ENCODE data around the gene CTCFL. TPM values are rescaled to one million over a fixed set of nuclear protein-coding genes. Genes with fewer than 3 reads are reported as not detected.
A peak's percentile ranks its signal among the peaks of the same experiment; 100 is the strongest.

CTCFL gene
- polyA plus RNA-seq, 6 donors from 2014 or later: not detected

DNA sequence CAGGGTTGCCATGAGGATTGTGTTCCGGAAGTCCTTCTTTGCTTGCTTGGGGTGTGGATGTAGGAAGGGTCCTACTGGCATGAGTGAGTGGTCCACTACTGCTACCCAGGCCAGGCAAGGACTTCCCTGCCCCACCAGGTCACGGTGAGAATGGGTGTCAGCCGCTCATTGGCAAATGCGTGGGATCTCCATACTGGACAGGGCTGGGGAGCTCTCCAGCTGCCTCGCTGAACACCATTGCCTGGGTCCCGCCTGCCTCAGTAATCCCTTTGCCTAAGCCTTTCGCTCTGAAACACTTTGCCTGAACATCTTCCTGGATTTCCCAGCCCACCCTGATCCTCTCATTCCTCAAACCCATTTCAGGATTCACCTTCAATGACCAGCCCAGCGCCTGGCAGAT, 59.5 kb downstream of the CTCFL start:
- Mint-ChIP-seq H3K4me1 (peaks cover 19 to 49% (median 39%) of the 10 kb centered on the region in 3 donors), H3K27me3 (peaks cover 0 to 4% (median 0%) of the 10 kb centered on the region in 3 donors), H3K27ac (no peak overlapping the region), H3K9me3 (no peaks in the 10 kb centered on the region), H3K36me3 (no peaks in the 10 kb centered on the region), H3K4me3 (peak overlapping the region in 1 of 8 donors; percentile 70)
- no peak for ATAC-seq (ENCODE audit: low read depth in 2 of 2)
- DNase-seq: no peak

DNA sequence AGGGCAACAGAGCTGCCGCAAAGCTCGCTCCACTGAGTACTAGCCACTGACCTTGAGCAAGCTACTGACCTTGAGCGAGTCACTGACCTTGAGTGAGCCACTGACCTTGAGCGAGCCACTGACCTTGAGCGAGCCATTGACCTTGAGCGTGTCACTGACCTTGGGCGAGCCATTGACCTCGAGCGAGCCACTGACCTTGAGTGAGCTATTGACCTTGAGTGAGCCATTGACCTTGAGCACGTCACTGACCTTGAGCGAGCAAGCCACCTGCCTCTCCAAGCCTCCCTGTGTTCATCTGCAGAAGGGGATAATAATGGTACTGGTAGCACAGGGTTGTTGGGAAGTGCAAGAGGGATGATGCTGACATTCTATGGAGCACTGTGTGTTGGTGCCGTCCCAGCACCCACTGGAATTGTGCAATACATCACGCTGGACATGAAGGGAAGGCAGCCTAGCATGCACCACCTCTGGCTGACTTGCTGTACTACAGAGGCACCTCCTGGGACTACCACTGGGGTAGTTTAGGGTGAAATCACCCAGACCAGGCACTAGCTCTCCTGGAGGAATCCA, 60.2 kb downstream of the CTCFL start:
- no peak for ATAC-seq (ENCODE audit: low read depth in 2 of 2)
- DNase-seq: no peak
- Mint-ChIP-seq H3K9me3 (no peaks in the 10 kb centered on the region), H3K27ac (no peak overlapping the region), H3K36me3 (no peaks in the 10 kb centered on the region), H3K4me1 (peaks cover 17 to 43% (median 32%) of the 10 kb centered on the region in 3 donors), H3K27me3 (peaks cover 0 to 4% (median 0%) of the 10 kb centered on the region in 3 donors), H3K4me3 (no peak overlapping the region)

DNA sequence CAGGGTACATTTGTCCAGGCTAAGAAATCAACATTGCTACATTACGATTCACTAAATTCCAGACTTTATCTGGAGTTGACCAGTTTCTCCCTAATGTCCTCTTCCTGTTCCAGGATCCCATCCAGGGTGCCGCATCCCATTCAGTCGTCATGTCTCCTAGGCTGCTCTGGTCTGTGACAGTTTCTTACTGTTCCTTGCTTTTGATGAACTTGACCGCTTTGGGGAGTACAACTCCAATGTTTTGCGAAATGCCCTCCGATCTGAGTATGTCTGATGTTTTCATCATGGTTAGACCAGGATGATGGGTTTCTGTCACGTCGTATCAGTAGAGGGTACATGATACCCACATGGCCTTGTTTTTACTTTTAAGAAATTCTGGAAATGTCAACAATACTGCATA, 62.2 kb downstream of the CTCFL start:
- no peaks in the 10 kb centered on the region for H3K9me3 Mint-ChIP-seq
- H3K4me1 Mint-ChIP-seq: peaks cover 9 to 34% (median 14%) of the 10 kb centered on the region in 3 donors
- H3K27me3 Mint-ChIP-seq: peaks cover 0 to 4% (median 0%) of the 10 kb centered on the region in 3 donors
- no peak for DNase-seq
- ATAC-seq (ENCODE audit: low read depth in 2 of 2): no peak
- no peak overlapping the region for H3K4me3 Mint-ChIP-seq
- H3K36me3 Mint-ChIP-seq: no peaks in the 10 kb centered on the region
- H3K27ac Mint-ChIP-seq: no peak overlapping the region

DNA sequence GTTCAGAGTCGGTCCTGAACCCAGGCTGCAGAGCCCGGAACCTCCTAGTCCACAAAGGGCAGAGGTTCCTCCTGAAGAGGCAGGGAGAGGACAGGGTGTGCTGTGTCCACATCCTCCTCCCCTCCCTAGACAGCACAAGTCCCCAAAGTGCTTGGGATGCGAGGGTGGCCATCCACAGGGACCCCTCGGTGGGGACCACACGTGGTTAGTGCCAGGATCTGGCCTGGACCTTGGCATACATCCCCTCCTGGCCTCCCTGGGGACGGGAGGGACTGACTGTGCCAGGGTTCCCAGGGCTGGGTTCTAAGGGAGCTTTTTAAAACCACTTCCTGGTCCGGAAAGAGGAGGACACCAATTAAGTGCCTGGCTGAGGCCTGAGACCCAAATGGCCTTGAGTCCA, 63.2 kb downstream of the CTCFL start:
- H3K27me3 Mint-ChIP-seq: peaks cover 0 to 4% (median 0%) of the 10 kb centered on the region in 3 donors
- DNase-seq: no peak
- H3K9me3 Mint-ChIP-seq: no peaks in the 10 kb centered on the region
- peaks cover 8 to 26% (median 14%) of the 10 kb centered on the region in 3 donors for H3K4me1 Mint-ChIP-seq
- H3K27ac Mint-ChIP-seq: no peak overlapping the region
- ATAC-seq (ENCODE audit: low read depth in 2 of 2): no peak
- H3K4me3 Mint-ChIP-seq: no peak overlapping the region
- H3K36me3 Mint-ChIP-seq: no peaks in the 10 kb centered on the region

DNA sequence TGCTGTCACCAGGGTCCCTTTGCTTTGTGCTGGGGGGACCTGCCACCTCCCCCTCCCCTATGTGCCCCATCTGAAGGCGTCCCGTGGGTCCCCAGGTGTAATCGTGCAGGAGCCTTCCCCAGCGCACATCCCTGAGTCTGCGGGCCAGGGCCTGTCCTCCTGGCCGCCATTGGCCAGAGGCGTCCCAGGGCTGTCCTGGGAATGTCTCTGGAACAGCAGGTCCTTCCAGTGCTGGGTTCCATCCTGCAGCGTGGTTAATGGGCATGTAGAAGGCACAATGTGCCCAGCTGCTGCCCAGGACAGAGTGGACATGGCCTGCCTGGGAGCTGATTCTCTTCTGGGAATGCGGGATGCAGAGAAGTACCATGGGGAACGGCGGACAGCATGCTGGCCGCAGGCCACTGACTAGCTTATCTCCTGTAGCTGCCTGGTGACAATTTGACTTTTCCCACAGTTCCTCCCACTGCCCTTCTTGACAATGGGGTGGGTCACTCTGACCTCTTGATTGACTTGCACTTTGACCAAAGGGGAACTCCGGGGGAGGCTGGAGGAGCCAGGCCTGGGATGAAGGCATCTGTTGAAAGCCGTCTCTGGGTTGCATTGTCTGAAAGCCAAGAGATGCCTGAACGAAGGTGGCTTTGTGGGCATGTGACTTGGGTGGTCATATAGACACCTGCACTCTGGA, 64.0 kb downstream of the CTCFL start:
- Mint-ChIP-seq H3K9me3 (no peaks in the 10 kb centered on the region), H3K4me3 (no peak overlapping the region), H3K4me1 (peaks cover 12 to 26% (median 14%) of the 10 kb centered on the region in 3 donors), H3K27me3 (no peaks in the 10 kb centered on the region), H3K27ac (no peak overlapping the region), H3K36me3 (no peaks in the 10 kb centered on the region)
- ATAC-seq (ENCODE audit: low read depth in 2 of 2) (no peak), DNase-seq (no peak)

DNA sequence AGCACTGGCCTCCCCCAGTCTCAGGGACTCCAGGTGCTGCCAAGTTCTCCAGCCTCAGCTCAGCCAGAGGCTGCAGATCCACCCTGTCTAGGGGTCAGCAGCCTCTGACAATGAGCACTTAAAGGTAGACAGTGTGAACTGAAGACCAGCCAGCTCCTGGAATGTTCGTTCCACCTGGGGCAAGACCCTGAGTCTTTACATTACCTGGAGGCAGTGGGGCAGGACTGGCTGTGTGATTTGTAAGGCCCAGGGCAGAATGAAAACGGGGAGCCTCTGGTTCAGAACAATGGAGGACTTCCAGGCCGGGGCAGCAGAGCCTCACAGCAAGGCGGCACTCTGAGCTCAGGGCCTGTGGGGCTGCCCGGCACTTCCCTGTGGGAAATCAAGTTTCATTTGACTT, 65.0 kb downstream of the CTCFL start:
- Mint-ChIP-seq H3K9me3 (no peaks in the 10 kb centered on the region), H3K4me1 (peaks cover 17 to 26% (median 21%) of the 10 kb centered on the region in 3 donors), H3K36me3 (no peaks in the 10 kb centered on the region), H3K4me3 (no peak overlapping the region), H3K27ac (no peak overlapping the region), H3K27me3 (no peaks in the 10 kb centered on the region)
- ATAC-seq (ENCODE audit: low read depth in 2 of 2) (no peak), DNase-seq (no peak)

DNA sequence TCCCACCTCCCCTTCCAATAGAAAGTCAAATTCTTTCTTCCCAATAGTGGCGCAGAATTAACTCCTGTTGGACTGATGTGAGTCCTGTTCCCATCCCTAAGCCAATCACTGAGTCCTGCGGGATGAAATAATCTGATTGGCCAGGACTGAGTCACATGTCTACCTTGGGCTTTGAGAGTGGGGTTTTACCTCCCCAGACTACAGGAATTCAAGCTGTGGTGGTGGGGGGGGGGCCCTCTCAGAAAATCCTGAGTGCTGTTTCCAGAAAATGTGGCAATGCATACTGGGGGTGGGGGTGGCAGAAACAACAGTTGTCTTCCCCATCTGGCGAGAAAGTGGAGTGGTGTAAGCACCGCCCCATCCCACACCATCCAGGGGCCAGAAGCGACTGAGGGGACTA, 65.7 kb downstream of the CTCFL start:
- no peak overlapping the region for H3K4me3 Mint-ChIP-seq
- DNase-seq (no peak), ATAC-seq (ENCODE audit: low read depth in 2 of 2) (no peak)
- peaks cover 22 to 26% (median 23%) of the 10 kb centered on the region in 3 donors for H3K4me1 Mint-ChIP-seq
- no peaks in the 10 kb centered on the region for H3K36me3 Mint-ChIP-seq
- no peak overlapping the region for H3K27ac Mint-ChIP-seq
- no peaks in the 10 kb centered on the region for H3K9me3 Mint-ChIP-seq
- H3K27me3 Mint-ChIP-seq: no peaks in the 10 kb centered on the region

DNA sequence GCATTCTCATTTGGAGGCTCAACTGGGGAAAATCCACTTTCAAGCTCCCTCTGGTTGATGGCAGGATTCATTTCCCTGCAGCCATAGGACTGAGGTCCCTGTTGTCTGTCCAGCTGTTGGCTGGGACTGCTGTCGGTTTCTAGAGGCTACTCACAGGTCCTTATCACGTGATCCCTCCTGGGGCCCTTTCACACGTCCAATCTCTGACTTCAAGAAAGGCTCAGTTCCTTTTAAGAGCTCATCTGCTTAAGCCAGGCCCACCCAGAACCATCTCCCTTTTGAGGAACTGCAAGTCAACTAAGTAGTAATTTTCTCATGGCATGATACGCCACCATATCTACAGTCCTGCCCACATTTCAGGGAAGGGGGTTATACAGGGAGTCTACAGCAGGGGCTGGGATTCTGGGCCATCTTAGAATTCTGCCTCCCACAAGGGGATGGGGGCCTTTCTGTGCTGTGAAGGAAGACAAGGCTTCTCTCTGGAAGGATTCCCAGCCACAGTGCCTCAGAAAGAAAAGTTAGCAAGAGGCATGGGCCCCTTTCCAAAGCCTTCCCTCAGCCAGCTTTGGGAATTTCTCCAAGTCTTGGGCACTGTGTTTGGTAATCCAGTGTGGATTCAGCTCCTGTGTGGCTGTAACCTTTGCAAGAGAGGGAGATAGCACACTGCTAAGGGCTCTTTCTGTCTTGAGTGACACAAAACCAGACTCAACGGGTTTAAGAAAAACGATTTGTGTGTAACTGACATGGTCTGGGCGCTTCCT, 66.4 kb downstream of the CTCFL start:
- H3K27ac Mint-ChIP-seq: no peak overlapping the region
- DNase-seq (no peak), ATAC-seq (ENCODE audit: low read depth in 2 of 2) (peak in 1 of 2 donors; percentile 27)
- H3K27me3 Mint-ChIP-seq: no peaks in the 10 kb centered on the region
- H3K4me1 Mint-ChIP-seq: peaks cover 21 to 23% (median 23%) of the 10 kb centered on the region in 3 donors
- H3K9me3 Mint-ChIP-seq: no peaks in the 10 kb centered on the region
- H3K4me3 Mint-ChIP-seq: no peak overlapping the region
- no peaks in the 10 kb centered on the region for H3K36me3 Mint-ChIP-seq

DNA sequence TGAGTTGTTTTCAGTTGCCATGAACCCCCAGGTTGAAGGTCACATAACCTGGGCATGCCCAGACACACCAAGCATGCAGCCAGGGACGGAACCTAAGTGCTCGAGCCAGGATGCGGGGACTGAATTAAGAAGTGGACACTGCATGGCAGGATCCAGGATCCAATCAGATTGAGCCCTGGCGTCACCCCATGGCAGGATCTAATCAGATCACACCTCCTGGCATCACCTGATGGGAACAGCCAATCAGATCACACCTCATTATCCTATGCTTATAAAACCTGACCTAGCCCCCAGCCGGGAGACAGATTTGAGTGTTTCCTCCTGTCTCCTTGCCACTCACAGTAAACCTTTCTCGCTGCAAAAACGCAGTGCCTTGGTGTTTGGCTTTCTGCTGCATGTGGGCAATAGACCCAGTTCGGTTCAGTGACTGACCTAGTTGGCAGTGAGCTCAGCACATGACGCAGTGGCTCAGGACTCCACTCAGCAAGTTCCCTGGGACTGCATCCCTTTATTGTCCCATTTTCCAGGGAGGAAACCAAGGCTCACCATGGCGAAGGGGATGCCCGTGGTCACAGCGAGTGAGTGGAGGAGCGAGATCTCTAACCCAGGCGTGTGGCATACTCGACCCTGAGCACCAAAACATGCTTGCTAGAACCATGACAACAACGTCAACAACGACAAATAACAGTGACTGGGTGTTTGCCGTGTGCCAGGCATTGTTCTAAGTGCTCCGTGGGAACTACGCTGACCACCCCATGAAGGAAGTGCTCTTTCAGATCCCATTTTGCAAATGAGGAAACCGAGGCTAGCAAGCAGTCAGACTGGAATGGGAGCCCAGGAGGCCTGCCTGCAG, 67.5 kb downstream of the CTCFL start:
- Mint-ChIP-seq H3K9me3 (no peaks in the 10 kb centered on the region), H3K27ac (no peak overlapping the region), H3K4me1 (peaks cover 22 to 28% (median 23%) of the 10 kb centered on the region in 3 donors), H3K4me3 (no peak overlapping the region), H3K27me3 (no peaks in the 10 kb centered on the region), H3K36me3 (no peaks in the 10 kb centered on the region)
- ATAC-seq (ENCODE audit: low read depth in 2 of 2) (no peak), DNase-seq (no peak)

DNA sequence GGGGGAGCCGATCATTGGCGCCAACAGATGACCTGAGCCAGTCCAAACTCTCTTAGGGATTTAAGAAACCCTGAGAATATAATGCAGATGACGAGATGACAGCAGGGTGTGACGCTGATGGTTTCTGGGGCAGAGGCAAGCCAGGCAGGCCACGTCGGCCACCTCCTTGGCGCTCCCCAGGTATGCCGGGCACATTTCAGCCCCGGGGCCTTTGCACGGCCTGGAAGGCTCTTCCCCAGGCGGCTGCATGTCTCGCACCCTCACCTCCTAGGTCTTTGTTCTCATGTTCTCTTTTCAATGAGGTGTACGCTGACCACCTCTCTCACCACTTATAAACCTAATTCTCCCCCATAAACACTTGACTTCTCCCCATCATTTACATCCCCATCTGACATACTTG, 68.8 kb downstream of the CTCFL start:
- peaks cover 36 to 41% (median 36%) of the 10 kb centered on the region in 3 donors for H3K4me1 Mint-ChIP-seq

DNA sequence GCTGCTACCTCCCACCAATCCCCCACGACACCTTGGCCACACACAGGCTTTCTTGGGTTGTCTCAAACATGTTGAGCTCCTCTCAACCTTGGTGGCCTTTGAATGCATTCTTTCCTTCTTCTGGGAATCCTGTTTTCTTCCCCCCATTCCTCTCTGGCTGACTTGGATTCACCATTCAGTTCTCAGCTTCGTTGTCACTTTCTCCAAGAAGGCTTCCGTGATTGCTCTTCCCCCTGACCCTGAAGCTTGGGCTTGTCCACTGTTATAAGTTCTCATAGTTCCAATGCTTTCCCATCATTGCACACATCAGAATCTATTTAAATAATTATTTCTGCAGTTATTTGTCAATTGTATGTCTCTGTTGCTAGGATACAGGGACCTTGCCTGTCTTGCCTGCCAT, 69.6 kb downstream of the CTCFL start:
- DNase-seq (no peak), ATAC-seq (ENCODE audit: low read depth in 2 of 2) (no peak)
- H3K27ac Mint-ChIP-seq: peak overlapping the region in 1 of 6 donors; percentile 65
- peaks cover 43 to 48% (median 44%) of the 10 kb centered on the region in 3 donors for H3K4me1 Mint-ChIP-seq
- no peaks in the 10 kb centered on the region for H3K9me3 Mint-ChIP-seq
- no peaks in the 10 kb centered on the region for H3K27me3 Mint-ChIP-seq
- H3K36me3 Mint-ChIP-seq: no peaks in the 10 kb centered on the region
- H3K4me3 Mint-ChIP-seq: peak overlapping the region in 1 of 8 donors; percentile 56

More for the DNA sequence above, 68.8 kb downstream of the CTCFL start:
- no peaks in the 10 kb centered on the region for H3K9me3 Mint-ChIP-seq
- no peak for ATAC-seq (ENCODE audit: low read depth in 2 of 2)
- H3K4me3 Mint-ChIP-seq: no peak overlapping the region
- no peak for DNase-seq
- no peaks in the 10 kb centered on the region for H3K27me3 Mint-ChIP-seq
- H3K36me3 Mint-ChIP-seq: no peaks in the 10 kb centered on the region
- no peak overlapping the region for H3K27ac Mint-ChIP-seq

DNA sequence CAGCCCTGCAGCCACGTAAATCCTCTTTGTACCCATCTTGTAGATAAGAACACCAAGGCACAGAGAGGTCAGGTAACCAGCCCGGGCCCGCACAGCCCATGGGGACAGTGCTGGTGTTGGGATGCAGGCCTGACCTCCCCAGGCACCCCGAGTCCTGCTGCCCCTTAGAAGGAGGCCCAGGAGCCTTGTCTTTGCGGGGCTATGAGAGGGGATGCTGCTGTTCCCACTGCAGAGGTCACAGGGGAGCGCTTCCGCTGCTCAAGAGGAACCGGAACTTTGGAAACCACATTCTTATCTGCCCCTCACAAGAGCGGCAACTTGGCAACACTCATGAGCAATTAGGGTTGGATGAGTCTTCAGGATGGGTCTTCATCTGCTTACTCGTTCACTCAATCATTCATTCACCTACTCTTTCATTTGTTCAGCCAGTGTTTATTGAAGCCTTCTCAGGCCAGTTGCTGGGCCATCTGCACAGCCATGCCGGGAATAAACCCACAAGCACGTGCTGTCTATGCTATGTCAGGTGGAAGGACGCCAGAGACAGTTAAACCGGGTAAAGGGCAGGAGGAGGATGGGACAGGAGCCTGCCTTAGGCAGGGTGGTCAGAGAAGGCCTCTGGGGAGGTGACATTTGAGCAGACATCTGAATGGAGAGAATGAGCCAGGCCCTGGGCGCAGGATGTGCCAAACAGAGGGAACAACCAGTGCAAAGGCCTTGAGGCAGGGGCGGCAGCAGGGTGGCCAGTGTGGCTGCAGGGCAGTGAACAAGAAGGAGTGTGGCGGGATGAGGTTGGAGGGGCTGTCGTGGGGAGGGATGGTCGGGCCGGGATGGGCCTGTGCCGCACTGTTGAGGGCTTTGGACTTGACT, 72.9 kb downstream of the CTCFL start:
- ATAC-seq (ENCODE audit: low read depth in 2 of 2): peak; percentile 49 to 51
- H3K27ac Mint-ChIP-seq: peak overlapping the region; percentile 14 to 93 (median 76)
- no peaks in the 10 kb centered on the region for H3K36me3 Mint-ChIP-seq
- DNase-seq: peak; percentile 42
- no peaks in the 10 kb centered on the region for H3K27me3 Mint-ChIP-seq
- H3K9me3 Mint-ChIP-seq: no peaks in the 10 kb centered on the region
- H3K4me1 Mint-ChIP-seq: peaks cover 64 to 77% (median 68%) of the 10 kb centered on the region in 3 donors
- peak overlapping the region; percentile 25 to 94 (median 80) for H3K4me3 Mint-ChIP-seq

Measured in naive B cell (primary cell).